Body of pancreas (tissue), 4 donors: ENCODE data around the gene ZNF441.

Experiments used
- POLR2A ChIP-seq, 3 donors: fragments of 450-650 bp; IDR thresholded peaks; one replicate each; pipeline ENCODE4 v1.6.1; 2016; ENCODE audit warnings: antibody characterized with exemption in 3 of 3, mild to moderate bottlenecking in 2 of 3
- TF ChIP-seq, protein P1 (sequence below), 7 experiments: fragments of 450-650 bp in 4 of 7; fragments of 200-600 bp in 3 of 7; sonication (generic) in 3 of 7; IDR thresholded peaks; one replicate each; pipeline ENCODE4 v1.5.1; 2016 to 2019; ENCODE audit warnings: antibody characterized with exemption in 7 of 7

DNA sequence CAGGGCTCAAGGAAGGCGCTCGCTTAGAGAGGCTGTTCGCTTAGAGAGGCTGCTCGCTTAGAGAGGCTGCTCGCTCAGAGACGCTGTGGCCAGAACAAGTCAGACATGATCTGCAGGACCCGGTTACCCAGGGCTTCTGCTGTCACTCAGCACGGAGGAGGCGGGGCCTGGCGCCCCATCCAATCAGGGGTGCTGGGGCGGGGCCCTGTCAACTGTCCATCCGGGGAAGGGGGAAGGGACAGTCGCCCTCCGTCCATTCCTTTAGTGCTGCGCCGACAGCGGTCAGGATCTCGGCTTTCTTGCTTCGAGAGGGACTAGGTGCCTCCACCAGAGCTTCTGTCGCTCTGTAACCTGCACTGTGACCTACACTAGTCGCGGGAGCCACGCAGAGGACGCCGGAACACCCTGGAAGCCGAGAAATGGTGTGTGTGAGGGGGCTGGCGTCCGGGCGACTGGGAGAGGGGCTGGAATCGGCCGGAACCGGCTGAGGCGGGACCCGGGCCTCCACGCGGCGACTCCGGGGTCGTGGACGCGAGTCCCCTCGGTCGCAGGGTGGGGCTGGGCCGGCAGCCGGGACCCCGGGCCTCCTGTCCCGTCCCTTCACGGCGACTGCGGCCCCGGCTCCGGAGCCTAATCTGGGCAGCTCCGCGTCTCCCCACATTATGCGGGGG, 47.4 kb downstream of the ZNF441 start, which contains the start of gene ZNF440:
- TF ChIP-seq POLR2A (IDR thresholded peaks at IDR 0.05), result peak; percentile 56 to 94 (median 92)
- TF ChIP-seq, protein P1, sequence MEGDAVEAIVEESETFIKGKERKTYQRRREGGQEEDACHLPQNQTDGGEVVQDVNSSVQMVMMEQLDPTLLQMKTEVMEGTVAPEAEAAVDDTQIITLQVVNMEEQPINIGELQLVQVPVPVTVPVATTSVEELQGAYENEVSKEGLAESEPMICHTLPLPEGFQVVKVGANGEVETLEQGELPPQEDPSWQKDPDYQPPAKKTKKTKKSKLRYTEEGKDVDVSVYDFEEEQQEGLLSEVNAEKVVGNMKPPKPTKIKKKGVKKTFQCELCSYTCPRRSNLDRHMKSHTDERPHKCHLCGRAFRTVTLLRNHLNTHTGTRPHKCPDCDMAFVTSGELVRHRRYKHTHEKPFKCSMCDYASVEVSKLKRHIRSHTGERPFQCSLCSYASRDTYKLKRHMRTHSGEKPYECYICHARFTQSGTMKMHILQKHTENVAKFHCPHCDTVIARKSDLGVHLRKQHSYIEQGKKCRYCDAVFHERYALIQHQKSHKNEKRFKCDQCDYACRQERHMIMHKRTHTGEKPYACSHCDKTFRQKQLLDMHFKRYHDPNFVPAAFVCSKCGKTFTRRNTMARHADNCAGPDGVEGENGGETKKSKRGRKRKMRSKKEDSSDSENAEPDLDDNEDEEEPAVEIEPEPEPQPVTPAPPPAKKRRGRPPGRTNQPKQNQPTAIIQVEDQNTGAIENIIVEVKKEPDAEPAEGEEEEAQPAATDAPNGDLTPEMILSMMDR (IDR thresholded peaks at IDR 0.05), result no peak
